Loucy (cell line): ENCODE data around the gene NMNAT2.
A peak's percentile ranks its signal among the peaks of the same experiment; 100 is the strongest.

ENCODE experiments used
- EZH2phosphoT487 ChIP-seq: fragments of 200-600 bp; IDR thresholded peaks from 2 replicates; pipeline ENCODE4 v1.6.1; 2018; ENCODE audit warnings: antibody characterized with exemption, mild to moderate bottlenecking, moderate library complexity, borderline replicate concordance
- TF ChIP-seq, protein P1 (sequence below): fragments of 200-600 bp; sonication (generic); conservative IDR thresholded peaks from 2 replicates; pipeline ENCODE4 v1.5.1; 2014; ENCODE audit warnings: mild to moderate bottlenecking, antibody characterized with exemption, low read length

GRCh38 chr1:183227422-183228346 lies 190.5 kb downstream of the NMNAT2 start:
- TF ChIP-seq, protein P1, sequence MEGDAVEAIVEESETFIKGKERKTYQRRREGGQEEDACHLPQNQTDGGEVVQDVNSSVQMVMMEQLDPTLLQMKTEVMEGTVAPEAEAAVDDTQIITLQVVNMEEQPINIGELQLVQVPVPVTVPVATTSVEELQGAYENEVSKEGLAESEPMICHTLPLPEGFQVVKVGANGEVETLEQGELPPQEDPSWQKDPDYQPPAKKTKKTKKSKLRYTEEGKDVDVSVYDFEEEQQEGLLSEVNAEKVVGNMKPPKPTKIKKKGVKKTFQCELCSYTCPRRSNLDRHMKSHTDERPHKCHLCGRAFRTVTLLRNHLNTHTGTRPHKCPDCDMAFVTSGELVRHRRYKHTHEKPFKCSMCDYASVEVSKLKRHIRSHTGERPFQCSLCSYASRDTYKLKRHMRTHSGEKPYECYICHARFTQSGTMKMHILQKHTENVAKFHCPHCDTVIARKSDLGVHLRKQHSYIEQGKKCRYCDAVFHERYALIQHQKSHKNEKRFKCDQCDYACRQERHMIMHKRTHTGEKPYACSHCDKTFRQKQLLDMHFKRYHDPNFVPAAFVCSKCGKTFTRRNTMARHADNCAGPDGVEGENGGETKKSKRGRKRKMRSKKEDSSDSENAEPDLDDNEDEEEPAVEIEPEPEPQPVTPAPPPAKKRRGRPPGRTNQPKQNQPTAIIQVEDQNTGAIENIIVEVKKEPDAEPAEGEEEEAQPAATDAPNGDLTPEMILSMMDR: peak; percentile 94
- TF ChIP-seq EZH2phosphoT487: no peak
